ENCODE results near the gene HOXA3.

- no peak for TF ChIP-seq CTCF (IDR thresholded peaks at IDR 0.05 in 2 of 3, conservative IDR thresholded peaks at IDR 0.05 in 1 of 3; ENCODE audit: insufficient read depth in 2 of 3, low read depth in 1 of 3, low read length in 3 of 3)
- TF ChIP-seq CREB1 (IDR thresholded peaks at IDR 0.05), result no peak
- no peak for TF ChIP-seq CREB1 (CRISPR knock-in tag; IDR thresholded peaks at IDR 0.05)
- no peak for TF ChIP-seq BRD4 (IDR thresholded peaks at IDR 0.05)
- no peak for TF ChIP-seq FIP1L1 (IDR thresholded peaks at IDR 0.05; ENCODE audit: low read depth, low read length, poor library complexity, severe bottlenecking)
- TF ChIP-seq PYGO2 (tag; IDR thresholded peaks at IDR 0.05), result no peak
- TF ChIP-seq POLR2A (conservative IDR thresholded peaks at IDR 0.05), result no peak
- no peak for TF ChIP-seq PHB2 (IDR thresholded peaks at IDR 0.05; ENCODE audit: low read depth)
These were observed 14.4 kb upstream of the HOXA3 start for GRCh38 chr7:27166531-27167505.

Data from K562 (cell line).